CD4-positive, alpha-beta T cell treated with Interleukin-6 at 100 ng/mL for 8 hours (primary cell): Measurements from ENCODE around the gene ANAPC13.

Experiments
- DNase-seq: peaks from one replicate; pipeline ENCODE4 v3.0.0-alpha.2; 2020; ENCODE audit warnings: mixed read lengths, low spot score

Gene ANAPC13

DNA sequence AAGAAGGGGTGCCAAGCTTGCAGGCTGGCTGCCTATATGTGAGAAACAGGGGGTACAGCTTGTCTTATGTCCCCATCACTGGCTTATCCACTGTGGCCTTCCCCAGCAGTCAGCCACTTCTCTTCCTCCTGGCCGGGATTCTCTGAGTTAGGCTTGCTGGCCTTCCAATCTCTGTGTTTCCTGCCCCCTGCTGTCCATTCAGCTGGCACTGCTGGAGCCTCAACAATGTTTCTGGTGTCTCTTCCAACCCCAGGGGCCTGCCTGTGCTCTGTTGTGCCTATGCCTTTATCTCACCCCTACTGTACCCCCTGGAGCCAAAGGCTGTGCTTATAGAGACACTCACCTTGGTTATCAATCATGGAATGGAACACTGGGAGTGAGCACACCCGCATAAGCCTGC, 36.5 kb downstream of the ANAPC13 start:
- no peak for DNase-seq

DNA sequence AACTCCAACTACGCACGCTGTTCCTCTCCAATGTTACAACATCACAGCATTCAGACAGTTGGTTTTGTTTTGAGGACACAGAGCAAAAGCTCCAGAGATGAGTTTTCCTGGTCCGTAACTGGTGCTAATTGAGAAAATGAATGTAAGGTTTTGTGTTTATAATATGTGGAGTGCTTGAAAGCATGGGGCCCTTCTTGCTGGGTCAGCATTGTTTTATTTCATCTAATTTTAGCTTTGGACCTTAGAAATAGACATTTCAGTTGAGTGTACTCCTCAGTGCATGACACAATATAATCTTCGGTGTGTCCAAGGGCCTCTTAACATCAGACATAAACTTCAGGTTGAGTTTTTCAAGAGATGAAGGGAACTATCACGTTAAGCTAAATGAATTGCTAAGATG, 37.1 kb downstream of the ANAPC13 start:
- DNase-seq = no peak

DNA sequence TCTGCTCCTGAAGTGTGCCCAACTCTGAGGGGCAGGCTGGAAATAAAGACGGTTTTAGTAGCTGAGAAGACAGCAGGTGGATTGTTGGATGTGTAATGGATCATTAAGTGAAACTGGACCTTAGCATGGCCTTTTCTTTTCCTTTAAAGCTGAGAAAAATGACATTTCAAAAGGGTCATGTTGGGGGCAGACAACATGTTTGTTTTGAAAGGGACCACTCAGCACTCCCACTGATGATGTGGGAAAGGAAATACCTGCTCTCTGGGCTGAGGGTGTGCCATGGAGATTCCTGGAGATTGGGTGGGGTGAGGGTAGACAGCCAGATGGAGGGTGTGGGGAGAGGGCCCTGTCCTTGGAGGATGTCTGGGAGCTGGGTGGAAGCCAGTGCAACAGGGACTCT, 38.4 kb downstream of the ANAPC13 start:
- DNase-seq = no peak

DNA sequence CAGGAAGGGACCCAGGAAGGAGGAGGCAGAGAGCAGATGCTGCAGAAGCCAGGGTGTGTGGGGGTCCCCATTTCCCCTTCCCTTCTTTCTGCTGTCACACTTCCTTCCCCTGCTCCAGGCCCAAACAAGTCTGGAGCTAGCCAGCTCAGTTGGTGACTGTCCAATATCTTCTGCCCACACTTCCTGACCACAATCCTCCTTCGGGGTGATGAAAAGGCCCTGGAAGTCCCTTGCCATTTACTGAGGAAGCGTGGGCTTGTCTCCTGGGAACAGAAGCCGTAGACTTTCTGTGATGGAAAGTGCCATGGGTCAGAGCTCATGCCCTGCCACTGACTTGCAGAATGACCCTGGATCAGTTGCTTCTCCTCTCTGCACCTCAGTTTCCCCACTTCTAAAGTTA, 39.0 kb downstream of the ANAPC13 start:
- no peak for DNase-seq

DNA sequence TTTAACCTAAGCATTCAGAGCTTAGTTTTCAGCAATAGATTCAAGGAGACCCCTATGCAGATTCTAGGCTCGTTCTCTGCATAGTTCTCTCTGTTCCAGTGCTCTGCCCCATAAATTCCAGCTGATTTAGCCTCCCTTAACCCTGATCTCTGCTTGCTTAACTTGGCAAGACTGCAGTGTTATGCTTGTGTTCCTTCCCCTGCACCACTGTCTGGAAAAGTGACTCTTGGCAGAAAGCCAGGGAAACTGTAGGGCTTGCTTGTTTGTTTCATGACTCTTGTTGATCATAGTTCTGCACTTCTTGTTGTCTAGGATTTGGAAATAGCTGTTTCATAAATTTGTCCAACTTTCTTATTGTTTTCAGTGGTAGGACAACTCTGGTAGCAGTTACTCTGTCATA, 40.1 kb downstream of the ANAPC13 start:
- DNase-seq = no peak

DNA sequence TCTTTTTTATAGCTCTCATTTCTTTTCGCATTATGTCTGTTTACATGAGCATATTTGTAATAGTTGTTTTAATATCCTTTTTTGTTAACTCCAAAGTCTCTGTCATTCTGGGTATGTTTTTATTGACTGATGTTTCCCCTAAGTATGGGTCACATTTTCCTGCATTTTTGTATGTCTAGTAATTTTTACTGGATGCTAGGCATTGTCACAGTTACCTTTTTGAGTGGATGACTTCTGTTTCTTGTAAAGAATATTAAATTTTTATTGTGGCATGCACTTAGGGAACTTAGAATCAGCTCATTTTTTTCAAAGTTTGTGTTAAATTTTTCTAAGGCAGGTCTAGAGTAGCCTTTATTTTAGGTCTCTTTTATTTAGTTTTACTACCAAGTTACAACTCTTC, 40.7 kb downstream of the ANAPC13 start:
- DNase-seq = no peak

DNA sequence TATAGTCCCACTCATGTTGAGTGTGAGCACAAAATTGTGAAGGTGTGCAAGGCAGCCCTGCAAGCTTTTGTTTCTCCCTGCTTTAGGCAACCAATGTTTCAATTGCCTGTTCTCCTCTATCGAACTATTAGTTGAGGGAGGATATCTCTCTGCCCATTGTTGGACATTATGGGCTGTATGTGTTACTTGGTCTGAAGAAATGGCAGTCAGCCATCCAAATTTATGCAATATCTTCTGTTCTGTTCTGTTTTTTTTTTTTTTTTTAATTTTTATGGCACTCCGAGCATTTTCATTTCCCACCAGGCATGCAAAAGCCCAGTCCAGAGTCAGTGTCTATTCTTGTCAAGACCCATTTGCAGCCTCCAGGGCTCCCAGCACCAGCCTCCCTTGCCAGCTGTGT, 44.0 kb downstream of the ANAPC13 start:
- DNase-seq = no peak

DNA sequence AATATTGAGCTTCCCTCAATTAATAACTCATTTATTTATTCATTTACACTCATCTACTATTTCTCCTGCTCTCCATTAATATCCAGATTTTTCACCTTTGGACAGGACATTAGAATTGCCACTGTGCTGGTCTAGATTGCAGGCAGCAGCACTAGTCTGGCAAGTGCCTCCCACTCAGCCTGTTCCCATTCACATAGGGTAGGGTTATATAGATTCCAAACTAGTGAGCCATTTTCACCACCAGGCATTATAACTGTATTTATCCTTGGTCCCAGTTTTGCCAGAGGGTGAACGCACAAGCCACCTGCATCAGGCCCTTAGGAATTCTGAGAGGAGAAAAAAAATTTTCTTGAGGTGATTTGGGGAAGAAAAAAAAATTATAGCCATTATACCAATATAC, 44.5 kb downstream of the ANAPC13 start:
- DNase-seq = no peak

DNA sequence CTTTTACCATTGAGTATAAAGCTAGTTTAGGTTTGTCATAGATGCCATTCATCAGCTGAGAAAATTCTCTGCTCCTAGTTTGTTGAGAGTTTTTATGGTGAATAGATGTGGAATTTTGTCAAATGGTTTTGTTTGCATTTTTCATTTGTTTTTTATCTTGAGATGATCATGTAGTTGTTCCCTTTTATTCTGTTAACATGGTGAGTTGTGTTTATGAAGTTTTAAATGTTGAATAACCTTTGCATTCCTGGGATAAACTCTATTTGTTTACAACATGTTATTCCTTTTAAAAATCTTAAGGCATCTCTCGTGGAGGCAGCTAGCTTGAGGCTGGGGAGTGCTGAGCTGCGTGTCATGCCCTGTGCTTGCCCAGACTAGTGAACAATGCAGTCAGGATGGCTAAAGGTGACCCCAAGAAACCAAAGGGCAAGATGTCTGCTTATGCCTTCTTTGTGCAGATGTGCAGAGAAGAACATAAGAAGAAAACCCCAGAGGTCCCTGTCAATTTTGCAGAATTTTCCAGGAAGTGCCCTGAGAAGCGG, 48.5 kb downstream of the ANAPC13 start:
- no peak for DNase-seq

DNA sequence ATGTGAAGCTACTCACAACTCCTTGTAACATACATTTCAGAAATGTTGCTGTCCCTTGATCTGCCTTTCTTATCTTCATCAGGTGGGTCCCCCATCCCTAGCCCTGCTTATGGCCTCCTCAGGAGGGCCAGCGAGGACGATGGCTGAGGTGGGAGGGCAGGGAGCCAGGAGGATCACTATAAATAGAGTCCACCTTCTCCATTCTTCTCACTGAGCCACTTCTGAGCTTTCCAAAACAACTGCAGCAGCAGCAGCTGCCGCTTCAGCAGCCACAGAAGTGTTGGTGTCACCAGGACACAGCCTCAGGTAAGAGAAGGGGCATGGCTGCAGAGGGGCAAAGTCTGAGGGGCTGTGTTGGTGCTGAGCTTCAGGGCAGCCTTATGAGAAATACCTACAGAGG, 53.5 kb downstream of the ANAPC13 start:
- DNase-seq = no peak

DNA sequence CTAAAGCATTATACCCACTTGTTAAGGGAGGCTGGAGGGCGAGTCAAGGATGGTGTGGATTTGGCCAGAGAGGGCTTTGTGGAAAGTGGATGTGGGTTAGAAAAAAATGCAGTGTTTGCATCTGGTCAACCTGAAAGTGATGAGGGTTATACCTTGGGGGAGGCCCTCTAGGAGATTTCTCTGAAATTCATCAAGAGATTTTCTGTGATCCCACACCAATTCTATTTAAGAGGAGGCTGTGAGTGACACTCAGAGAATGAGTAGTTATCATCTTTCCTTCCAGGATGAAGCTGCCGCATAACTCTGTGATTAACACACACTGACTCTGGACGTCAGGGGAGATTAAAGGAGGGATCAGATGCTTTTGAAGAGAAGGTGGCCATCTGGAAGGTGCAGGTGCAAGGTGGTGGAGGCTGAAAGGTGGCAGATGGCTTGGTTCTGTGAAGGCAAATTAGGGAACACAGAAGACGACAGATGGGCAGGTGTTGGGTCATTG, 54.8 kb downstream of the ANAPC13 start:
- DNase-seq = no peak

DNA sequence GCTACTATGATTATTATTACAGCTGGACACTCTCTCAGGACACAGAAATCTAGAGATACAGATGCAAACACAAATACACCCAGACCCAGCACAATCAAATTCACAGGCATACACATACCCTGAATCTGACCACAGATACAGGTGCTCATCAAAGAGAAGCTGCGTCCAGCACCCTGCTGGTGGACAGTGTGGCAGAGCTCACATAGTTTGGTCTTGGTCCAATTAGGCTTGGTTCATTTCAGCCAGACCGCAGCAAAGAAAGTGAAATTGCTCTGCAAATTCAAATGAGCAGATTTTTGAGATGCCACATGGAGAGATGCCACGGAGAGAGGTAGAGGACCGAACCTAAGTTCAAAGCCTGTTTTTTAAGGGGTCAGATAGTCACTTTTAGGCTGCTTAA, 55.6 kb downstream of the ANAPC13 start:
- DNase-seq = no peak

DNA sequence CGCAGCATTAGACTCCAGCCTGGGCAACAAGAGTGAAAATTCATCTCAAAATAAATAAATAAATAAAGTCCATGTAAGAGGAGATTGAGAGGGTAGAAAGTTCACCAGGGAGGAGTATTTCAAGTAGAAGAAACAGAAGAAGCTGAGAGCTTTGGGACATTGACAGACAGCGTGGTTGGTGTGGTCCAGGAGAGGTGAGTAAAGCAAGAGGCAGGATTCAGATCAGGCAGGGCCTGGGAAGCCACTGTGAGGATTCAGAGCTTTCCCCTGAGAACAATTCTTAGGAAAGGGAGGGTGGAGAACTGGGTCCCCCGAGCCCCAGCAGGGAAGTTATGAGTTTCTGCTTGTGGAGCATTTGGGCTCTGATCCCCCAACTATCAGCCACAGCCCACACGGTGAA, 57.4 kb downstream of the ANAPC13 start:
- DNase-seq = no peak
